PFSK-1 (cell line): ENCODE data around the gene EID1.

Experiments
- POLR2AphosphoS5 ChIP-seq: IDR thresholded peaks from 2 replicates; pipeline ENCODE4 v1.6.1; 2012; ENCODE audit warnings: low read depth, mild to moderate bottlenecking, control low read depth, low read length, moderate library complexity
- REST ChIP-seq, 2 experiments: IDR thresholded peaks; 2 replicates each; pipeline versions ENCODE4 v1.6.1 to v1.8.0; 2011 to 2012; ENCODE audit warnings: low read depth in 2 of 2, low read length in 2 of 2, control low read depth in 1 of 2, inconsistent platforms in 1 of 2, mild to moderate bottlenecking in 1 of 2, moderate library complexity in 1 of 2; ENCODE audit not compliant: insufficient read depth in 1 of 2
- SIN3A ChIP-seq: IDR thresholded peaks from 2 replicates; pipeline ENCODE4 v1.6.1; 2012; ENCODE audit warnings: mild to moderate bottlenecking, low read length, moderate library complexity, borderline replicate concordance; ENCODE audit not compliant: insufficient read depth
- TAF1 ChIP-seq: IDR thresholded peaks from 2 replicates; pipeline ENCODE4 v1.6.1; 2012; ENCODE audit warnings: low read length, control low read depth, borderline replicate concordance; ENCODE audit not compliant: insufficient read depth

DNA sequence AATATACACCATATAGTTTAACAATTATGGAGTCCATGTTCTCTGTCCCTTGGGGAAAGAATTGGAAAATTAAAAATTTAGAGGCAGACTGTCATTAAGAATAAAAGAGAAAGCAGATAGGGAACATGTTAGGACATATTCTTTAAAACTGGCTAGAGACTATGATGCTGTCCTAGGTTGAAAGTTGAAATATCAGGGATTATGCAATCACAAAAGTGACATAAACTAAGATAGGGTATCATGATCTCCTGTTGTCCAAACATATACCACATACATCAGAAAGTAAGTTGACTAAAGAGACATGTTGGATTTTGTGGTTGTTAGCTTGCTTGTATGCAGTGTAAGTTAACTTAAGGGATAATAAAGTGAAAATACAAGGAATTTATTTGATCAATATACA lies 9.9 kb upstream of the EID1 start:
- no peak for TF ChIP-seq POLR2AphosphoS5
- no peak for TF ChIP-seq SIN3A
- TF ChIP-seq TAF1, result no peak
- no peak for TF ChIP-seq REST (IDR thresholded peaks at IDR 0.05; ENCODE audit: insufficient read depth in 1 of 2, low read depth in 2 of 2, low read length in 2 of 2)
